Measurements from ENCODE around the gene FCN1.

DNA sequence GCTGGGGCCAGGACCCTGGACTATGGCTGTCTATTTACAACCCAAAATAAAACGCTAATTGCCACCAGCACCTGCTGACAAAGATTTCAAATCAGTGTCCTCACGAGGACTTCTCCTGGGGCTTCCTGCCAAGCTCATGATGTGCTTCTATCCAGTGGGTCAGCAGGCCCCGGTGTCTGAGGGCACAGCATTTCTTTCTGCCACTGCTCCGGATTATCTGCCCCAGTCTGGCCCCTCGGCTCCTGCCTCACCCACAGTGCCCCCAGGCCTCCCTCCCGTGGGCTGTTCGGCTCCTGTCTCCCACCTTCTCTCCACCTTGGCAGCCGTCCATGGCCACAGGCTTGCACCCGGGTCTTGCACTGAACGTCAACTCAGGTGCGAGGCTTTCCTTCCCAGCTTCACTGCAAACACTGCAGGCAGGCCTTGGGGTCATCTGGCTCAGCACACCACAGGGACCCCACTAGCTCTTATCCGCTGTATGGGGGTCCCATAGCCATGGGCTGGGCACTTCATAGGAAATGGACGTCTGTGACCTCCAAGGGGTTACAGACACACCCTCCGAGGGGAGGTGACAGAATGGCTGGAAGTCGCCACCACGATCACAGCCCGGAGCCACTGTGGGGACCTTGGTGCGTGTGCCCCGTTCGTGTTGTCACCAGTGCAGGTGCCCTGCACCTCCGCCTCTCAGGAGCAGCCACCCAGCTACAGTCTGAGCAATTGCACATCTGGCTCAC is 43.8 kb upstream of the FCN1 start:
- TF ChIP-seq EZH2 (IDR thresholded peaks at IDR 0.05), result no peak
- TF ChIP-seq POLR2AphosphoS5 (IDR thresholded peaks at IDR 0.05; ENCODE audit: borderline replicate concordance, low read depth, low read length), result no peak
- no peak for TF ChIP-seq FOXP2 (optimal IDR thresholded peaks at IDR 0.05; ENCODE audit: control extremely low read depth, extremely low read length, insufficient read depth)

All from SK-N-MC (cell line).